GM10266 (cell line): ENCODE data around the gene TEX19.

ENCODE experiments used
- DNase-seq: peaks from one replicate; pipeline ENCODE4 v3.0.0; 2012; ENCODE audit errors: extremely low spot score
- CTCF ChIP-seq: IDR thresholded peaks from 2 replicates; pipeline ENCODE4 v1.5.1; 2012; ENCODE audit warnings: mild to moderate bottlenecking, low read depth; ENCODE audit not compliant: control insufficient read depth, insufficient read depth; ENCODE audit errors: missing control alignments

Gene TEX19

GRCh38 chr17:82319619-82320062, 39.4 kb upstream of the TEX19 start:
- no peak for TF ChIP-seq CTCF
- no peak for DNase-seq

GRCh38 chr17:82320140-82320840, 38.8 kb upstream of the TEX19 start:
- no peak for DNase-seq
- no peak for TF ChIP-seq CTCF

- TF ChIP-seq CTCF: peak; percentile 83
- peak; percentile 90 for DNase-seq
These were observed 37.8 kb upstream of the TEX19 start for GRCh38 chr17:82320956-82321927.

- TF ChIP-seq CTCF: no peak
- no peak for DNase-seq
These were observed 37.0 kb upstream of the TEX19 start for GRCh38 chr17:82321947-82322466.

- DNase-seq: no peak
- TF ChIP-seq CTCF: no peak
These were observed 36.3 kb upstream of the TEX19 start for GRCh38 chr17:82322526-82323453.

- no peak for TF ChIP-seq CTCF
- no peak for DNase-seq
These were observed 35.4 kb upstream of the TEX19 start for GRCh38 chr17:82323514-82324234.
